ENCODE results near the gene EGFL6.

Gene EGFL6

DNA sequence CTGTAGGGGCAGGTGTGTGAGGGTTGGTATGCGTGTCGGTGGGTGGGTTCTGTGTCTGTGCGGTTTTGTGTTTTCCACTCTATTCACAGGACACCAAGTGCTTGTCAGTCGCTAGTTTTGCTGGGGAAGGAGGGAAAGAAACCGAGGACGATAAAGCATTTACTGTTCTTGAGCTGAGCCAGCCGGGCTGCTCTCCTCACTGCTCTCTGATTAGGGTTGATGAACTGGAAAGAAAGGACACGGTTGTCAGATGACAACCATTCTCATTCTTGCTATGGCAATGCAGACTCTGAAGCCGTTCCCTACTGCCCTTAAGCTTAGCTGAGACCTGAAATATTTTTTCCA, 832 bp downstream of the EGFL6 start:
- DNase-seq = no peak
- TF ChIP-seq POLR2A (IDR thresholded peaks at IDR 0.05; ENCODE audit: low read length) = no peak

DNA sequence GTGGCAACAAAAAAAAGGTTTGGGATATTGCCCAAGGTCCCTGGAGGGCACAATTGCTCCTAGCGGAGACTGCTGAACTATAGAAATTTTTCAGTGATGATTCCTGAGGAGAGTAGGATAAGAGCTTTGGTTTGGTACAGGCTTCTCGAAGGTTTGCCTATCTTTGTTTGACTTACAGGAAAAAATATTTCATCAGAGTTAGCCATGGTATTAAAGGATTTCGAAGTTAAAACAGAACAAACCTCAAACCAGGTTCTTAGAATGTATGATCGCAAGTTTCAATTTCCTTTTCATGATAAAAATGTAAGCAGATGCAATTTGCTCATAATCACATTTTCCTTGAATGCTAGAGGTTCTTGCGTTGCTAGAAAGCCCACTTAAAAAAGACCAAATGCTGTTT, 1.7 kb downstream of the EGFL6 start:
- no peak for DNase-seq
- TF ChIP-seq GATA1 (IDR thresholded peaks at IDR 0.05; ENCODE audit: low read depth, low read length) (no peak), POLR2A (IDR thresholded peaks at IDR 0.05; ENCODE audit: low read length) (no peak)

DNA sequence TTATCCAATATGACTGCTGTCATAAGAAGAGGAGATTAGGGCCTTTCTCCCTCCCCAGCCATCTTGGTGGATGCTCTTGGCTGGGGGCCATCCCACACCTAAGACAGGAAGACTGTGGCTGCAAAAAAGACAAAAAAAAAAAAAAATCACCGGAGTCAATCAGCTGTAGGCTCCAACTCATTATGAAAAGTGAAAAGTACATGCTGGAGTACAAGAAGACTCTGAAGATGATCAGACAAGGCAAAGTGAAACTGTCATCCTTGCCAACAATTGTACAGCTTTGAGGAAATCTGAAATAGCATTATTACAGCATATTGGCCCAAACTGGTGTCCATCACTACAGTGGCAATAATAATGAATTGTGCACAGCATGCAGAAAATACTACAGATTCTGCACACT, 5.2 kb downstream of the EGFL6 start:
- TF ChIP-seq POLR2A (IDR thresholded peaks at IDR 0.05; ENCODE audit: low read length) = no peak
- TF ChIP-seq GATA1 (IDR thresholded peaks at IDR 0.05; ENCODE audit: low read depth, low read length) = no peak
- DNase-seq = no peak

DNA sequence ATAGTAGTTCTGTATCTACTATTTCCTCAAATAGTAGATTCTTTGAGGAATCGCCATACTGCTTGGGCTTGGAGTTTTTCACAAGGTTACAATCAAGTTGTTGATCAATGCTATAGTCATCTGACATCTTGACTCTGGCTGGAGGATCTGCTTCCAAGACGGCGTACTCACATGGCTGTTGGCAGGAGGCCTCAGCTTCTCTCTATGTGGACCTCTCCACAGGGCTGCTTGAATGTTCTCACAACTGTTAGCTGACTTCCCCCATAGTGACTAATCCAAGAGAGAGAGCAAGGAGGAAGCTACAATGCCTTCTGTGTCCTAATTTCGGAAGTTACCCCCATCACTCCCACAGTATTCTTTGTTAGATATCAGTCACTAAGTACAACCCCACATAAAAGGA, 10.3 kb downstream of the EGFL6 start:
- TF ChIP-seq GATA1 (IDR thresholded peaks at IDR 0.05; ENCODE audit: low read depth, low read length) = no peak
- TF ChIP-seq POLR2A (IDR thresholded peaks at IDR 0.05; ENCODE audit: low read length) = no peak
- DNase-seq = no peak

DNA sequence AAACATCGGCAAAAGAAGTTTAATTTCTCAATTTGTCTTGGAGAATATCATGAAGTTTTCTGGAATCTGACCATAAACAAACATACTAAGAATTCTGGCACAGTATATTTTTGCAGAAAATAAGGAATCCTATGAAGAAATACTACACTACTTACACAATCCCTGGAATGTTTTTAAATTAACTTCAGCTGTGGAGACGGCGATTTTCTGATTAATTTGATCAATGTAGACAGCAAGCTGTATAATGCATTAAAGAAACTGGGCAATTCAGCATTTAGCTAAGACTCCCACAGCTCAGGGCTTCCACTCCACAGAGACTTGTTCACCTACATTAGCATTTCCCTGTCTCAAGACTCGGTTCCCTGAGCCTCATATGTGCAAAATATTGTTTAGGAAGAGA, 12.2 kb downstream of the EGFL6 start:
- TF ChIP-seq GATA1 (IDR thresholded peaks at IDR 0.05; ENCODE audit: low read depth, low read length) = no peak
- no peak for DNase-seq

DNA sequence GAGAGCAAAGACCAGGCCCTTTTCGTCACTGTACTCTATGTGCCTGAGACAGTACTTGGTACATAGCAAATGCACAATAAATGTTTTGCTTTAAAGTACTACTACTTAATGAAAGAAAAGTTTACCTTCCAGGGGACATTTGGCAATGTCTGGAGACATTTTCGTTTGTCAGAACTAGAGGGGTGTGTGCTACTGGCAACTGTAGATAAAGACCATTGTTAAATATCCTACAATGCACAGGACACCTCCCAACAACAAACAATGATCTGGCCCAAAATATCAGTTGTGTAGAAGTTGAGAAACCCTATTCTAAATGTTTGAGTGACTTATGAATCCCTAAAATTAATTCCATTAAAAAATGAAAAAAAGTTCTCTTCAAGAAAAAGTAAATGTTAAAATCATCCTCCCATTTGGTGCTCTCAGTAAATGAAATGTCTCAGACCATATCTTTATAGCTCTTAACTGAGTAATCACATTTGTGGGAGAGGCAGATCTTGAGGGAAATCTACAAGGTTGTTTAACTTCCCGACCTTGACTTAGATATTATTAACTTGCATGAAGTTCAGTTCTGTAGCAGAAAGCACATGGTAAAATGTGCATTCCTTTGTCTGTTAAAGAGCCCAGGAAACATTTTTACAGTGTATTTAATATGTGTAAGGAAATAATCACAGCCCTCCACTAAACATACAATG, 18.5 kb downstream of the EGFL6 start:
- no peak for TF ChIP-seq GATA1 (IDR thresholded peaks at IDR 0.05; ENCODE audit: low read depth, low read length)
- TF ChIP-seq POLR2A (IDR thresholded peaks at IDR 0.05; ENCODE audit: low read length) = no peak
- peak; percentile 0 to 28 for DNase-seq

DNA sequence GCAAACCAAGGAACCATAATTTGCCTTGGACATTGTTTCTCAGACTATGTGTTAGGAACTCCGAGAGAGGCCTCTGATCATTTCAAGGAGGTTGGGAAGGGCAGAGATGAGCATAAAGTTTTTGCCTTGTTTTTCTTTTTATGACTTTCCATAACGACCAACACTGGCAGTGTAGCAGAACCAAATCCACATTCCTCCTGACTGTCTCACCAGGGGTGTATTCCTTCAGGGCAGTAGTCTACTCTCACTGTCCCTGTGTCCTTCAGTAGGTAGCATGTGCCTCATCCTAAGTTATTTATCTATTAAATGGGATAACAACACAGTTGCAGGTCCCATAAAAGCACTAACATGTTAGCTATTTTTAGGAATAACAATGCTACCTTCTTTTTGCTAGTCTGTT, 20.8 kb downstream of the EGFL6 start:
- no peak for TF ChIP-seq GATA1 (IDR thresholded peaks at IDR 0.05; ENCODE audit: low read depth, low read length)
- DNase-seq = no peak

DNA sequence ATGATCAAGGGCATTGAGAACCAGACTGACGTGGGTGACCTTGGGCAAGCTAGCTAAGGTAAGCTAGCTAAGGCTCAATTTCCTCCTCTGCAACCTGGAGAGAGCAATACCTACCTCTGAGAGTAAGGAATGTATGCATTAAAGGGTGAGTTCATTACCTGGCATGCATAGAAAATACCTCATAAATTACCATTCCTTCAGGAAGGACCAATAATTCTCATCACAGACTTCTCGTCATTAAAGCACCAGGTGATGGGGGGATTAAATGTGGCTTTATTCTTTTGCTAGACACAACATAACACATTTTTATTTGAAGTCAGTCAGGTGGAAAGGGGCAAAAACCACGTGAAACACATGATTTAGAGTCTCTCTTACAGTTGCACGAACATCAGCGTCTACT, 21.5 kb downstream of the EGFL6 start:
- TF ChIP-seq GATA1 (IDR thresholded peaks at IDR 0.05; ENCODE audit: low read depth, low read length) = no peak
- DNase-seq = no peak

DNA sequence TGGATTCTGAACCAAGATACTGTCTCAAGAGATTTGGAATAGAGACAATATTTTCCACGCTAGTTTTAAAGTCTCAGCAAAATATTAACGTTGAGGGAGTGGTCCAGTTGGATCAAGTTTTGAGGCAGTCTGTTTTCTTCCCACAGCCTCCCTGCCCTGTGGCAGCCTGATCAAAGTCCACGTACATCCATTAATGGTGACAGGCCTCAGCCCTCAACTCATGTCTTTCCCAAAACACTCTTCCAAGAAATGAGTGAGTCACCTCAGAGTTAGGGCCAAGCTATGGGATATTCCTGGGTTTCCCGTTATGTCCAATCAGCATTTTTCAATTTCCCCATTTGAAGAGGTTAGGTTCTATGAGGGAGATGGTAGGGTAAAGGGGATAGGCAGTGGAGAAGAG, 28.5 kb downstream of the EGFL6 start:
- TF ChIP-seq POLR2A (IDR thresholded peaks at IDR 0.05; ENCODE audit: low read length) (no peak), GATA1 (IDR thresholded peaks at IDR 0.05; ENCODE audit: low read depth, low read length) (no peak)
- no peak for DNase-seq

DNA sequence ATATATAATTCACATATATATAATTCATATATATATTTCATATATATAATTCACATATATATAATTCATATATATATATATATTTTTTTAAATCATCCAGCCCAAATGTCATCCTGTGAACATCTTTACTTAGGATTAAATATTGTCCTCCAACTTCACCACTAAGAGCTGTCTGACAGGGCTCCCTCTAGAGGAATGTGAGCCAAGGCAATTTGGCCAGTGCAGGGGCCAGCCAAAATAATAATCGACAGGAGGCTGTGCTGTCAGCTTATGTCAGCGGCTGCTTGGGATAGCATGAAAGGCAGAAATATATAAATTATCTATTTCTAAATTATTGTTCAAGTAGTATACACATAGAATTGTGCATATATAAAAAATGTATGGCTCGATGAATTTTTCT, 29.5 kb downstream of the EGFL6 start:
- peak; percentile 10 to 16 for DNase-seq
- TF ChIP-seq GATA1 (IDR thresholded peaks at IDR 0.05; ENCODE audit: low read depth, low read length) (no peak), POLR2A (IDR thresholded peaks at IDR 0.05; ENCODE audit: low read length) (no peak)

DNA sequence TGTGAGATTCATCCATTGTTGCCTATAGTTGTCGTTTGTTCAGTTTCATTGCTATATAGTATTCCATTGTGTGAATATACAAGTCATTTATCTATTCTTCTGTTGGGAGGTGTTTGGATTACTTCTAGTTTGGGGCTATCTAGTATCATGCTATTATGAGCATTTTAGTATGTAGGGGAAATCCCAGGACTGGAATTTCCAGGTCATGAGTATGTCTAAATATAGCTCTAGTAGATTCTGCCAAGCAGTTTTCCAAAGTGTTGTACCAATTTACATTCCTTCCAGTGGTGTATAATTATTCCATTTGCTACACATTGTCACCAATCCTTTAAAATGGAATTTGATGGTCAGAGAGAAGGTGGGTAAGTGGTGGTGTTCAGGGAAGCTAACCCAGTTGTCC, 30.1 kb downstream of the EGFL6 start:
- TF ChIP-seq POLR2A (IDR thresholded peaks at IDR 0.05; ENCODE audit: low read length) (no peak), GATA1 (IDR thresholded peaks at IDR 0.05; ENCODE audit: low read depth, low read length) (no peak)
- no peak for DNase-seq

DNA sequence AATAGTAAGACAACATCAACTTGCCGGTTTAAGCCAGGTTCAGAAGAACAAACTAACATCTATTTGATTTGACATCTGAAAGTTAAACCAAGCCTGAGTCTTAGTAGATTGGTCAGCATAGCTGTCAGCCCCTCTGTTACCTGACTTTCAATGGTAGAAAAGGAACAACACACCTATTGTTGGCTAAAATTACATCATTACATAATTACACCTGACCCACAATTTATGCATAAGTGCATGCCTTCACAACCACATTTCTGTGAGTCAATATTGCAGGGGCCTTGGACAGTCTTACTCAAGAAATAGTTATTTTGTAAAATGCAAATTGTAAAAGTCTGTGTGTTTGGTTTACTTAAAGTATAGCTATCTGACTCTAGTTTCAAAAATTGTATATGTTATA, 36.2 kb downstream of the EGFL6 start:
- DNase-seq = no peak
- TF ChIP-seq POLR2A (IDR thresholded peaks at IDR 0.05; ENCODE audit: low read length) (no peak), GATA1 (IDR thresholded peaks at IDR 0.05; ENCODE audit: low read depth, low read length) (no peak)

DNA sequence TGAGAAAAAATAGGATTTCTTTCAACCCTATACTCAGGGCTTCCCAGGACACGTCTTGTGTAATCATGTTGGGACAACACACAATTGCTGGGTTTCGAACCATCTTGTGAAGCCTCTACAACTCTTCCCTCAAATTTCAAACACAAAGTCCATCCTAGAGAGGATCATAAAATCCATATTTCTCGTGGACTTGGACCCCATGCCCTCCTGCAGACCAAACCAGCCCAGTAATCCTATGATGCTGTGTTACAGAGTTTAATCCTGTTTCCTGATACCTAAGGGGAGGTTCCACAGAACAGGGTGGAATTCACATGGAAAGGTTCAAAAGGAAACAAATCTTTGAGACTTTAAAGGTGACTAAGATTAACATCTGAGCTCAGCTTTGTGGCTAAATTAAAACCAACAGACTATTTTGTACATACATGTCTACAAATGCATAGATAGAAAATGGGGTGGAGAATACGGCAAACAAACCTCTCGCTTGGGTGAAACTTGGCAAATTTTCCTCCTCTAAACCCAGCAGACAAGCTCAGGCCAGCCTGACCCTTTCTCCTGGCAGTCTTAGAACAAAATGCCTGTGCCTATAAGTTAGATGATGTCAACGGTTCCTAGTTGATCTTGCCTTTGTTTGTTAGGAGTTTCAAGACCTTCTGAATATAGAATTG, 38.1 kb downstream of the EGFL6 start:
- no peak for DNase-seq
- TF ChIP-seq POLR2A (IDR thresholded peaks at IDR 0.05; ENCODE audit: low read length) (no peak), GATA1 (IDR thresholded peaks at IDR 0.05; ENCODE audit: low read depth, low read length) (no peak)

DNA sequence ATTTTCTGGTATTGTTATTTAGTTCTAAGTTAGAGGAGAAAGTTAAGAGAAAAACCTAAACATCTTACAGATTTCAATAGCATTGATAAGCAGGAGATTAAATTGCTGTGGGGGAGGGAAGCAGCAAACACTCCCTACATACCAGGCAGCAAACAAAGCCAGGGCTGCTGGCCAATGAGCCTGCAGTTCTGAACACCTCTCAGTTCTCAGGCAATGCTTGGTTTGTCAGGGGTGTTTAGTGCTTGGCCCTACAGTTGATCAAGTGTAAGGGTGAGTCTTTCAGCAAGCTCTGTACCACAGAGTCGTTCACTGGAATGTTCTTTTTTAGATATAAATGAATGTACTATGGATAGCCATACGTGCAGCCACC, 38.6 kb downstream of the EGFL6 start:
- no peak for DNase-seq
- TF ChIP-seq GATA1 (IDR thresholded peaks at IDR 0.05; ENCODE audit: low read depth, low read length) (no peak), POLR2A (IDR thresholded peaks at IDR 0.05; ENCODE audit: low read length) (no peak)

DNA sequence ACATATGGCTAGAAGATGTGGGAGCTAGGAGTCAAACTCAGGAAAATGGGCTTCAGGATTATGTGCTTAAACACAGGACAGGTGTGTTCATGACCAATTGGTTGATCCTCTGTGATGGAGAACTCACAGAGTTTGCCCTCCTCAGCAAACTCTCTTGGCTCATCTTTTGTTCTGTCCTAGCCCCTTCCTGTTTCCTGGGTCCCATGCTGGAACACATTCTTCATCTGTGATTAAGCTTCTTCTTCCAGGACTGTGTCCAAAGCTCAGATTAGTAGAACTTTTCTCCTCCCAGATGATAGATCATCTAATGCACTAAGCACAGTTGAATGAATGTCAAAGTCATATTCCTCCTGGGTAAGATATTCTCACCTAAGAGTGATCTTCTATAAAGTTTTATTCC, 44.8 kb downstream of the EGFL6 start:
- TF ChIP-seq POLR2A (IDR thresholded peaks at IDR 0.05; ENCODE audit: low read length) (no peak), GATA1 (IDR thresholded peaks at IDR 0.05; ENCODE audit: low read depth, low read length) (no peak)
- no peak for DNase-seq

DNA sequence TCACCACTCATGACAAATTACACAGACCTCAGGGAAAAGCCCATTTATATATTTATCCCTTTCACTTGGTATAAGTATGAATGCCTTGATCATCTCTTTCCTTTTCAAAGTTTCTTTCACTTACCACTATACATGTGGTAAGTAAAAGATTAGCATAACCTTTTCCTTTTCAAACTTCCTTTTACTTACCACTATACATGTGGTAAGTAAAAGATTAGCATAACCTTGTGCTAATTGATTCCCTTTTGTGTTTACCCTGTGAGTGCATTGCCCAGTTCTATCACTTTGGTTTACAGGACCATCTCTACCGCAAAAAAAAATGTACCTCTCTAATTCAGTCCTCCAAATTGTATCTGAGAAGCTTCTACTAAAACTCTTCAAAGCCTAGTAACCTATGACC, 50.8 kb downstream of the EGFL6 start:
- no peak for DNase-seq
- TF ChIP-seq GATA1 (IDR thresholded peaks at IDR 0.05; ENCODE audit: low read depth, low read length) (no peak), POLR2A (IDR thresholded peaks at IDR 0.05; ENCODE audit: low read length) (no peak)

Measured in erythroblast (primary cell).